B cell (primary cell): Measurements from ENCODE around the gene LRRC4C. TPM values are rescaled to one million over a fixed set of nuclear protein-coding genes. Genes with fewer than 3 reads are reported as not detected.

Experiments
- ATAC-seq: fragments of 200-7000 bp; cut with Tn5 transposase; one replicate; pipeline ENCODE4 v1.10.0; 2021; ENCODE audit warnings: low read depth, mild to moderate bottlenecking, moderate number of reproducible peaks, moderate library complexity
- CTCF ChIA-PET: fragments of 350-600 bp; sonication (Branson Sonifier 250); formaldehyde crosslinking; loops from one replicate; lab custom pipeline; 2021; ENCODE audit warnings: antibody characterized with exemption, inconsistent platforms; lab: Charles Lee
- POLR2A ChIA-PET: fragments of 350-600 bp; sonication (Branson Sonifier 250); formaldehyde crosslinking; loops from one replicate; lab custom pipeline; 2021; ENCODE audit warnings: antibody characterized with exemption; lab: Charles Lee
- DNase-seq: peaks from one replicate; pipeline ENCODE4 v3.0.0; 2013
- H2AFZ ChIP-seq: 2 replicates; pipeline ENCODE4 v1.6.1; 2012; ENCODE audit warnings: mild to moderate bottlenecking, low read depth, low read length; ENCODE audit not compliant: insufficient read depth, poor library complexity, severe bottlenecking
- H3K27ac ChIP-seq, 2 donors: 1 replicate in 1 of 2; 2 replicates in 1 of 2; pipeline ENCODE4 v1.5.1; 2012 to 2013; ENCODE audit warnings: low read length in 2 of 2, mild to moderate bottlenecking in 2 of 2, moderate library complexity in 1 of 2
- H3K27me3 ChIP-seq, 4 experiments: fragments of 200-600 bp in 1 of 4; sonication (generic) in 1 of 4; replicated peaks in 1 of 4; 1 replicate in 2 of 4; 2 replicates in 2 of 4; pipeline versions ENCODE4 v1.6.1 to v1.7.0; 2013 to 2016; ENCODE audit warnings: low read length in 3 of 4, mild to moderate bottlenecking in 2 of 4, mixed read lengths in 1 of 4, moderate library complexity in 1 of 4; ENCODE audit not compliant: insufficient read depth in 4 of 4, control insufficient read depth in 3 of 4; ENCODE audit errors: control extremely low read depth in 1 of 4
- H3K36me3 ChIP-seq, 2 experiments: replicated peaks in 1 of 2; 1 replicate in 1 of 2; 2 replicates in 1 of 2; pipeline versions ENCODE4 v1.6.1 to v1.7.1; 2013; ENCODE audit warnings: low read length in 1 of 2; ENCODE audit not compliant: insufficient read depth in 2 of 2, control insufficient read depth in 1 of 2; ENCODE audit errors: control extremely low read depth in 1 of 2, extremely low read depth in 1 of 2
- H3K4me1 ChIP-seq, 2 donors: fragments of 200-600 bp in 1 of 2; sonication (generic) in 1 of 2; 1 replicate in 1 of 2; 2 replicates in 1 of 2; pipeline versions ENCODE4 v1.5.1 to v1.6.1; 2013 to 2017; ENCODE audit warnings: low read length in 2 of 2; ENCODE audit not compliant: control insufficient read depth in 2 of 2, insufficient read depth in 2 of 2
- H3K4me2 ChIP-seq: replicated peaks from 2 replicates; pipeline ENCODE3; 2012; ENCODE audit warnings: mild to moderate bottlenecking, low read depth, low read length; ENCODE audit not compliant: poor library complexity, severe bottlenecking
- H3K4me3 ChIP-seq, 5 experiments: fragments of 200-600 bp in 1 of 5; sonication (generic) in 1 of 5; 1 replicate in 3 of 5; 2 replicates in 2 of 5; pipeline versions ENCODE4 v1.5.1 to v1.7.0; 2011 to 2016; ENCODE audit warnings: low read length in 4 of 5, mild to moderate bottlenecking in 4 of 5, low read depth in 2 of 5, control low read depth in 1 of 5, moderate library complexity in 1 of 5; ENCODE audit not compliant: insufficient read depth in 1 of 5; ENCODE audit errors: control extremely low read depth in 1 of 5, extremely low read depth in 1 of 5
- H3K79me2 ChIP-seq: fragments of 200-600 bp; sonication (generic); one replicate; pipeline ENCODE4 v1.6.0; 2016; ENCODE audit warnings: low read length; ENCODE audit not compliant: control insufficient read depth, insufficient read depth
- H3K9ac ChIP-seq: fragments of 200-600 bp; sonication (generic); 2 replicates; pipeline ENCODE4 v1.6.1; 2017; ENCODE audit warnings: mild to moderate bottlenecking, low read length, moderate library complexity
- H3K9me3 ChIP-seq, 3 donors: one replicate each; pipeline versions ENCODE4 v1.6.1 to v1.7.1; 2013; ENCODE audit warnings: low read length in 2 of 3; ENCODE audit not compliant: control insufficient read depth in 2 of 3, insufficient read depth in 1 of 3; ENCODE audit errors: control extremely low read depth in 1 of 3
- H4K20me1 ChIP-seq: 2 replicates; pipeline ENCODE4 v1.6.0; 2012; ENCODE audit warnings: mild to moderate bottlenecking, low read length; ENCODE audit not compliant: insufficient read depth, control insufficient read depth, poor library complexity, severe bottlenecking
- H3K27ac Mint-ChIP-seq: one replicate; pipeline ENCODE4 v1.8.0; 2021; ENCODE audit warnings: mixed read lengths
- H3K27me3 Mint-ChIP-seq: one replicate; pipeline ENCODE4 v1.8.0; 2021; ENCODE audit warnings: mixed read lengths
- H3K4me1 Mint-ChIP-seq: one replicate; pipeline ENCODE4 v1.8.0; 2021; ENCODE audit warnings: mixed read lengths
- H3K4me3 Mint-ChIP-seq: one replicate; pipeline ENCODE4 v1.8.0; 2021; ENCODE audit warnings: mixed read lengths
- H3K9me3 Mint-ChIP-seq: one replicate; pipeline ENCODE4 v1.8.0; 2022; ENCODE audit warnings: mixed read lengths; ENCODE audit not compliant: insufficient read depth
- EZH2 ChIP-seq: IDR thresholded peaks from 2 replicates; pipeline ENCODE4 v1.6.1; 2012; ENCODE audit warnings: borderline replicate concordance, low read depth, mild to moderate bottlenecking, moderate library complexity, low read length; ENCODE audit not compliant: insufficient read depth, poor library complexity, severe bottlenecking
- WGBS: methylation state at CpG from one replicate; pipeline ENCODE4 v1.1.5; 2013; ENCODE audit warnings: missing lambda C conversion rate; ENCODE audit not compliant: insufficient coverage; 5-methylcytosine and 5-hydroxymethylcytosine counted together
- intact Hi-C: fragments of 100-400 bp; cut with micrococcal nuclease; formaldehyde crosslinking; loops from one replicate; pipeline ENCODE4 v1.10.0; 2022
- polyA plus RNA-seq: library from polyadenylated mRNA; depleted of rRNA; stranded (reverse); fragments of >200 nt; gene quantifications from 2 replicates; pipeline ENCODE4 v1.2.3, GENCODE V29; 2012
- total RNA-seq, 2 donors: library from RNA; stranded (reverse); fragments of 120-200 nt in 1 of 2; gene quantifications; 1 replicate in 1 of 2; 2 replicates in 1 of 2; pipeline versions ENCODE4 v1.2.3 to v1.2.4, GENCODE V29; 2013 to 2022
- TF ChIP-seq, protein P1 (sequence below): fragments of 200-600 bp; IDR thresholded peaks from one replicate; pipeline ENCODE4 v1.8.0; 2022; ENCODE audit warnings: antibody characterized with exemption, mild to moderate bottlenecking

Gene LRRC4C
- total and polyA plus RNA-seq, 2 donors (not counting 1 experiment from before 2014, with no cell fraction given), result 0.57 TPM; not detected in 1

DNA sequence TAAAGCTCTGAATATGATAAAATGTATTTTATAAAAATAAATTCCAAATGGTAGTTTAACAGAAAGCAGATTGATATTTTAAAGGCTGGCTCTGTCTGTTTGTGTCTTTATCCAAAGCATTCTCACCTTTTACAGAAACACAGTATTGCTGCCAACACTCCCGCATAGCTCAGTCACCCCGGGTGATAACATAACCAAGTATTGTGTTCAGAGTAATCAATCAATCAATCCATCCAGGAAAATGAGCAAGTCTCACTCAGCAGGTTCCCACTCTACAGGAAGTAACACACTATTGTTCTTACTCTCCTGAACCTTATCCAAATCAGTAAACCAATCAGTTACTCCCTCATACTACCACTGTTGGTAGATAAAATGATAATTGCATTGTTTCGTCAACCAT lies 203.4 kb downstream of the LRRC4C start:
- TF ChIP-seq, protein P1, sequence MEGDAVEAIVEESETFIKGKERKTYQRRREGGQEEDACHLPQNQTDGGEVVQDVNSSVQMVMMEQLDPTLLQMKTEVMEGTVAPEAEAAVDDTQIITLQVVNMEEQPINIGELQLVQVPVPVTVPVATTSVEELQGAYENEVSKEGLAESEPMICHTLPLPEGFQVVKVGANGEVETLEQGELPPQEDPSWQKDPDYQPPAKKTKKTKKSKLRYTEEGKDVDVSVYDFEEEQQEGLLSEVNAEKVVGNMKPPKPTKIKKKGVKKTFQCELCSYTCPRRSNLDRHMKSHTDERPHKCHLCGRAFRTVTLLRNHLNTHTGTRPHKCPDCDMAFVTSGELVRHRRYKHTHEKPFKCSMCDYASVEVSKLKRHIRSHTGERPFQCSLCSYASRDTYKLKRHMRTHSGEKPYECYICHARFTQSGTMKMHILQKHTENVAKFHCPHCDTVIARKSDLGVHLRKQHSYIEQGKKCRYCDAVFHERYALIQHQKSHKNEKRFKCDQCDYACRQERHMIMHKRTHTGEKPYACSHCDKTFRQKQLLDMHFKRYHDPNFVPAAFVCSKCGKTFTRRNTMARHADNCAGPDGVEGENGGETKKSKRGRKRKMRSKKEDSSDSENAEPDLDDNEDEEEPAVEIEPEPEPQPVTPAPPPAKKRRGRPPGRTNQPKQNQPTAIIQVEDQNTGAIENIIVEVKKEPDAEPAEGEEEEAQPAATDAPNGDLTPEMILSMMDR, result no peak
- no peak for TF ChIP-seq EZH2
- no peaks in the 10 kb centered on the region for H3K4me1 Mint-ChIP-seq
- H3K4me2 ChIP-seq, result no peak overlapping the region
- no peak for ATAC-seq
- H3K4me1 ChIP-seq, result no peaks in the 10 kb centered on the region
- no peak for DNase-seq
- ChIA-PET POLR2A (no interaction called here), CTCF (no interaction called here)
- no peaks in the 10 kb centered on the region for H3K27me3 ChIP-seq
- intact Hi-C loops, result no loop called here
- 49% methylated on average over 2 of the region's 3 CpGs for WGBS
- H3K27ac ChIP-seq, result no peak overlapping the region
- no peaks in the 10 kb centered on the region for H3K36me3 ChIP-seq
- no peak overlapping the region for H3K4me3 ChIP-seq
- no peaks in the 10 kb centered on the region for H3K27me3 Mint-ChIP-seq
- H3K9me3 Mint-ChIP-seq, result peaks cover 2% of the 10 kb centered on the region
- no peaks in the 10 kb centered on the region for H4K20me1 ChIP-seq
- no peak overlapping the region for H3K4me3 Mint-ChIP-seq
- H3K79me2 ChIP-seq, result no peaks in the 10 kb centered on the region
- no peak overlapping the region for H3K27ac Mint-ChIP-seq
- H3K9me3 ChIP-seq, result no peaks in the 10 kb centered on the region
- H2AFZ ChIP-seq, result no peak overlapping the region
- no peak overlapping the region for H3K9ac ChIP-seq

GRCh38 chr11:41254966-41255365 lies 204.5 kb downstream of the LRRC4C start:
- H3K9ac ChIP-seq, result no peak overlapping the region
- WGBS, result no CpG with 5 or more reads among the region's 2 CpGs
- Mint-ChIP-seq H3K4me1 (no peaks in the 10 kb centered on the region), H3K27me3 (no peaks in the 10 kb centered on the region), H3K9me3 (peaks cover 2% of the 10 kb centered on the region), H3K4me3 (no peak overlapping the region), H3K27ac (no peak overlapping the region)
- no peaks in the 10 kb centered on the region for H4K20me1 ChIP-seq
- H3K4me1 ChIP-seq, result no peaks in the 10 kb centered on the region
- no peaks in the 10 kb centered on the region for H3K36me3 ChIP-seq
- DNase-seq (no peak), ATAC-seq (no peak)
- H2AFZ ChIP-seq, result no peak overlapping the region
- intact Hi-C loops, result no loop called here
- no peak overlapping the region for H3K4me3 ChIP-seq
- H3K4me2 ChIP-seq, result no peak overlapping the region
- no peak overlapping the region for H3K27ac ChIP-seq
- ChIA-PET CTCF (no interaction called here), POLR2A (no interaction called here)
- no peaks in the 10 kb centered on the region for H3K79me2 ChIP-seq
- H3K9me3 ChIP-seq, result no peaks in the 10 kb centered on the region
- TF ChIP-seq, protein P1, result no peak
- no peak for TF ChIP-seq EZH2
- no peaks in the 10 kb centered on the region for H3K27me3 ChIP-seq
